HG03135 (cell line): ENCODE results near the gene LHPP.

Experiments used
- ATAC-seq: cut with Tn5 transposase; IDR thresholded peaks from one replicate; pipeline ENCODE4 v1.9.1; 2021; ENCODE audit warnings: mild to moderate bottlenecking, moderate library complexity; ENCODE audit not compliant: unreplicated experiment

The LHPP gene

GRCh38 chr10:124516746-124517397 lies 55.2 kb downstream of the LHPP start:
- no peak for ATAC-seq

GRCh38 chr10:124517461-124517860 lies 55.8 kb downstream of the LHPP start:
- ATAC-seq = no peak

- no peak for ATAC-seq
Observed at GRCh38 chr10:124517931-124518330, 56.3 kb downstream of the LHPP start.

GRCh38 chr10:124518366-124518765 lies 56.7 kb downstream of the LHPP start:
- no peak for ATAC-seq

DNA sequence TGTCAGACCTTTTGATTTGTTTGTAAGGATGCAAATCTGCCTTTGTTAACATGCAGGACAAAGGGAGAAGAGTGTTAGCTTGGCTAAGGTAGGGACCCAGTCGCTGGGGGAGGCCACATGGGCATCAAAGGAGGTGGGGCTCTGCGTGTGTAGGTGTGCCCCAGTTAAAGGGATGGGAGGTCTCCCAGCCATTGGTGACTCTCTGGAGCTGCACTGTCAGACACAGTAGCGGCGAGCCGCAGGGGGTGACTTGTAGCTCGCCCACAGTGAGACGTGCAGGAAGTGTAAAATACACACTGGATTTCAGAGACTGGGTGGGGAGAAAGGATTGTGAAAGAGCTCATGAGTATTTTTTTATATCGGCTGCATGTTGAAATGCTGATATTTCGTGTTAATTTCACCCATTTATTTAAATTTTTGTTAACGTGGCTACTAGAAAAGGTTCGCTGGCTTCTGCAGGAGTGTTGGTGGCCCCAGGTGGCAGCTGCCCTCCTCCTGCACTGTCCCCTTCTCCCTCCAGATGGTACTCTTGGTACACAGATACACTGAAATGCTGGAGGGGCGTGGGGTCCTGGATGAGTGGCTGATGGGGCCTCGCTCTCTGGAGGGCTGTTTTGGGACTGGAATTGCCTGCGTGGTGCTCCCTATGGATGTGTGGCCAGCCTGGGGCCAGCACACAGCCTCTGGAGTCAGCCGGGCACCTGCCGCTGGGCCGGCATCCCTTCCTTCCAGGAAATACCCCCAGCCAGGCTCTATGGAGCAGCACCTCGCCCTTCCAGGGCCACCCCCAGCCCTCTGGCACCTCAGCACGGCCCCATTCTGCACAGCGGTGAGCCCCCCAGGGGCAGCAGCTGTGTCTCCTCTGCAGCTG lies 59.2 kb downstream of the LHPP start:
- no peak for ATAC-seq

DNA sequence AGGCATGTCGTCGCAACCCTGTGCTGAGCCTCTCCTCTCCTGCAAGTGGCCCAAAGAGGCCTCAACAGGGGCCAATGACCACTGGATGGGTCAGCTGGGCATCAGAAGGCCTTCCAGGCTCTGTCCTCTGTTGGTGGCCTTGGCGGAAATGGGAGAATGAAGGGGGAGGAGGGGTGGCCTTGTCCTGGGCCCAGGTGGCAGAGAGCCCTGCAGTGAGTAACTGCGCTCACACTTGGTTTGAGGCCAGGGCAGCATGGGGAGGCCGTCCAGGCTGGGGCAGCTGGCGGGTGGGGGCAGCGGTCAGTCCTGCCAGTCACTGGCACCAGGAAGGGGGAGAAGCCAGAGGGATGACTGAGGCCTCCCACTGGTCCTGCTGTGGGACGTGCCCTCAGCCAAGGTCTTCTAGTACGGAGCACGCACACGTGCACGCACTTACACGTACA lies 59.8 kb downstream of the LHPP start:
- ATAC-seq = no peak

DNA sequence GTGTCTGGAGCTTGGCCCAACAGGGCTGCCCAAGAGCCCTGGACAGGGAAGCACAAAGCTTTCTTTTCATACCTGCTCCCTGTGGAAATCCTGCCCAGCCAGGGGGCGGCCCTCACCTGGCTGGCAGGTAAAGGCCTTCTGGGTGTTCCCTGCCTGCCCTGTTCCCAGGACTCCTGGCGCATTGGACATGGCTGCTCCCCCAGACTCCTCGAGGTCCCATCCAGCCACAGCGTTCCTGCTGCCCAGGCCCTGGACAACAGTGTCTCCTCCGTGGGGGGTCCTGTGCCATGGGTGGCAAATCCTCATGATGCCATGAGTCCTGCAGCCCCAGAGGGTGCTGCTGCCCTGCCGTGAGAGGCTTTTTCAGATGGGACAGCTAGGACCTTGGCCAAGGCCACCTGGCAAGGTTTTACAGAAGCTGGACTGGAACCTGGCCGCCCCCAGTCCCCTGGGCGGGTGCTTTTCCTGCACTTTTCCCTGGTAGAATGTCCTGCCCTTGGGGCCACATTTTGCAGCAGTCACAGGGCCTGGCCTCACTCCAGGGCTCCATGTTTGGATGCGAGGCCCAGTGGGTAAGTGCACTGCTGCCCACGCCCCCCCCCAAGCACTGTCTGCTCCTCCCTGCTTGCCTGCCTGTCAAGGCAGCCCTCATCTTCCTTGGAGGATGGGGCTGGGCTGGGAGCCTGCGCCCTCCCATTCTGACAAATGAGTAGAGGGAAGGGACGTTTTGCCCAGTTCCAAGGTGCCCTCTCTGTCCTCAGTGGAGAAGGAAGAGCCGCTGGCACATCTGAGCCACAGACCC lies 60.7 kb downstream of the LHPP start:
- no peak for ATAC-seq

- ATAC-seq = no peak
Observed at GRCh38 chr10:124522933-124523871, 61.6 kb downstream of the LHPP start.

- ATAC-seq = no peak
Observed at GRCh38 chr10:124523901-124524300, 62.3 kb downstream of the LHPP start.

GRCh38 chr10:124524991-124525653 lies 63.5 kb downstream of the LHPP start:
- no peak for ATAC-seq

DNA sequence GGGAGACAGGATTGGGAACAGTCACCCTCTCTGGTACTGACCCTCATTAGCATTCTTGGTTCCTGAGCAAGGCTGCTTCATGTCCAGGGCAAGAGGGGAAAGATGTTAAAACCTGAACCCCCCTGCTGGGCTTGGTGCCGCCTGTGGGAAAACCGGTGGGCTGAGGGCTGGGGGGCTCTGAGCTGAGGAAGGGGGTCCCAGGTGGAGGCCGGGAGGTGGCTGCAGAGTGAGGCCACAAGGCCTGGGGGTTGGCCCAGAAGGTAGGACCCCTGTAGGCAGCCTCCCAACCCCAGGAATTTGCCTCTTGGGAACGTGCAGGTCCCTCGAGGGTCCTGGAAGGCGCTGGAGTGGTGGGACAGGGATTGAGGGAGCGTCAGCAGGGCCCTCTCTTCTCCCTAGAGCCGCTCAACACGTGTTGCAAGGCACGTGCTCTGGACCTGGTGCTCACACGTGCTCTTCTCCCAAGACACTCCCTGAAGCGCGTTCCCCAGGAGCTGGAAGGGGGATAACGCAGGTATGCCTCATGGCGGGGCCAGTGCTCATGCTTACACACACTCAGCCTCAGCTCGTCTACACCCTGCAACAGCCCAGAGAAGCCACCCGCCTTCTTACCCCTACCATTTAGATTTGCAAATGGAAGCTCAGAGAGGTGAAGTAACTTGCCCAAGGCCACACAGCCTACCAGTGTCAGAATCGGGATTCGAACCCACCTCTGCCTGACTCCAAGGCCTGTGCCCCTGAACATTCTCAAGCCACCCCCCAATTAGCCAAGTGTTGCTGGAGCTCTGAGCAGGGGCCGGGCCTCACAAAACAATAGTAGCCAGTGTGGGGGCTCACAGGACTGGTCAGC lies 64.4 kb downstream of the LHPP start:
- ATAC-seq = no peak

DNA sequence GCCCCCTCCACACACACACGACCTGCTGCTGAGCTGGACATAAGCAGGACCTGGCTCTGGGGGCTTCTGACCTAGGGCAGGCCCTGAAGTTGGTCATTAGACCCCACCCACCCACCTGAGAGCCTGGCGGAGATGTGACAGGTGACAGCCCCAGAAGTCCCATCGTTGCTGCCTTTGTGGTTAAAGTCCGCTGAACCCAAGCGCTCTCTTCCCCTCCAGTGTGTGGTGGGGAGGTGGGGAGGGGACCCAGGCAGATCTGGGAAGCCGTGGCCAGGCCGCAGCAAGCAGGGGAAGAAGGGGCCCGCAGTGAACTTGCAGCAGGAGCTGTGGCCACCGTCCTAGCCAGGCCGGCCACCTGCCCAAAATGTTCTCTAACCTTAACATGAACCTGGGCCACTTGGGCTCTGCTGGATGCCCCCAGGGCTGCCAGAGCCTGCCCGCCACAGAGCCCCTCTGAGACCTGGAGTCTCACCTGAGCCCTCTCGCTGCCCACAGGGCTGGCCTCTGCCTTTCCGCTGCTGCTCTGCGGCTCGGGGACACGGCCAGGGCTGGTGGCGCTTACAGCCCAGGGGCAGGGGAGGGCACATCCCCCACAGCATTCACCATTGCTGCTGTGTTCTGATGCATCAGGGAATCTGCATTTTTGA lies 65.1 kb downstream of the LHPP start:
- ATAC-seq = no peak

DNA sequence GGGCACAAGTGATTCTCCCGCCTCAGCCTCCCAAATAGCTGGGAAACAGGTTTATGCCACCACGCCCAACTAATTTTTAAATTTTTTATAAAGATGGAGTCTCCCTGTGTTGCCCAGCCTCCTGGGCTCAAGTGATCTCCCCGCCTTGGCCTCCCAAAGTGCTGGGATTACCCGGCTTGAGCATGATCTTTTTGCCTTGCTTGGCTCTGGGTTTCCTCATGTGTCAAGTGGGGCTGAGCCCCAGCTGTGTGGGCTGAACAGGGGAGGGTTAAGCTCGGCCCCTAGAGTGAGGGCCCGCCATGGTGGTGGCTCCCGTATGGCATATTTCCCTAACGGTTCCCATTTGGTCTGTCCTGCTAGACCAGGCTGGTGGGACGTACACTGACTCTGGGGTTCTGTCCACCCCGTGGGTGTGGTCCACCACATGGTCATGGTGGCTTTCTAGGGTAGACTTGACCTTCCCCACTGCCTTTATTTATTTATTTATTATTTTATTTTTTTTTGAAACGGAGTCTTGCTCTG lies 66.3 kb downstream of the LHPP start:
- ATAC-seq = no peak

- no peak for ATAC-seq
Observed at GRCh38 chr10:124529661-124530214, 68.1 kb downstream of the LHPP start.

- peak; percentile 85 for ATAC-seq
Observed at GRCh38 chr10:124530215-124530665, 68.6 kb downstream of the LHPP start.

DNA sequence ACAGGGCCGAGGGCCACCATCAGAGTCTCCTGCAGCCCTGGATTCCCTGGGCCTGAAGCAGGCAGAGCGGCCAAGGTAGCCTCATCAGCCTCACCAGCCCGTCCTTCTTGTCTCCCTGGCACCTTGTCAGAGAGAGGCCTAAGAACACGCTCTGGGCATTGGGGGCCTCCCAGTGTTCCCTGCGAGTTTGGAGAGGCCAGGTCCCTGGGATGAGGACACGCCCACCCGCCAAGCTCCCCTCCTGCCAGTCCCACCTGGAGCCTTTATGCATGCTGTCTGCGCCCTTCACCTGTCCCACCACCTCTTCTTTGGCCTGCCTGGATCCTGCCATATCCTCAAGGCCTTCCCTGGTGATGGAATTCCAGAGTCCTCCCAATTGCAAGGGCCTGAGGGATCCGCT lies 69.2 kb downstream of the LHPP start:
- ATAC-seq = no peak

- ATAC-seq = no peak
Observed at GRCh38 chr10:124532106-124532641, 70.6 kb downstream of the LHPP start.

DNA sequence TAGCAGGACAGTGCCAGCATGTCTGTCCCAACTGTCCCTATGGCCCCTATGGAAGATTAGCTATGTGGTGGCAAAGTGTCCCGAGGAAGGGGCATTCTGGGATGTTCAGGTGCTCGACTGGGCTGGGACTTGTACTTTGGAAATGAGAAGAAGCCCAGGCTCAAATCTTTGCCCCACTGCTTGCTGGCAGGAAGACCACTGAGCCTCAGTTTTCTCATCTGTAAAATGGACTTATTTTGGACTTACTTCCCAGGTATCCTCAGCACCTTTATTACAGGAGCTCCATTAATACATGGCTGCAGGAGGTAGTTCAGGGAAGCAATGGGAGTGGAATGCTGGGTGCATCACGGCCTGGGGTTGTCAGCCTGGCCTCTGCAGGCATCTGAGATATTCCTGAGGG lies 71.2 kb downstream of the LHPP start:
- ATAC-seq = no peak
